Type B pancreatic cell (in vitro differentiated cells): ENCODE measurements around the gene RGL2. TPM values are rescaled to one million over a fixed set of nuclear protein-coding genes. Genes with fewer than 3 reads are reported as not detected.
A peak's percentile ranks its signal among the peaks of the same experiment; 100 is the strongest.
"Not testable (repeated sequence)": the region's sequence is repeated elsewhere in the genome, so short reads cannot be mapped to it uniquely, and the experiment has no call there.

ENCODE experiments used
- DNase-seq: peaks from one replicate; pipeline ENCODE4 v3.0.0; 2021; ENCODE audit warnings: mixed read lengths; ENCODE audit not compliant: unreplicated experiment; ENCODE audit errors: extremely low spot score
- H3K27ac Mint-ChIP-seq: 2 replicates; pipeline ENCODE4 v1.8.0; 2021; ENCODE audit warnings: mild to moderate bottlenecking, mixed read lengths
- H3K27me3 Mint-ChIP-seq: 2 replicates; pipeline ENCODE4 v1.8.0; 2021; ENCODE audit warnings: mixed read lengths
- H3K36me3 Mint-ChIP-seq: 2 replicates; pipeline ENCODE4 v1.8.0; 2021; ENCODE audit warnings: mixed read lengths
- H3K4me1 Mint-ChIP-seq: one replicate; pipeline ENCODE4 v1.8.0; 2021; ENCODE audit warnings: mixed read lengths; ENCODE audit not compliant: unreplicated experiment
- H3K4me3 Mint-ChIP-seq: 2 replicates; pipeline ENCODE4 v1.8.0; 2021; ENCODE audit warnings: mild to moderate bottlenecking, mixed read lengths
- H3K9me3 Mint-ChIP-seq: 2 replicates; pipeline ENCODE4 v1.8.0; 2021; ENCODE audit warnings: mixed read lengths
- CTCF ChIP-seq: fragments of 200-600 bp; sonication (generic); conservative IDR thresholded peaks from 2 replicates; pipeline ENCODE4 v1.5.0; 2021; ENCODE audit warnings: antibody characterized with exemption, mild to moderate bottlenecking
- total RNA-seq: library from RNA; stranded (reverse); gene quantifications from 2 replicates; pipeline ENCODE4 v1.2.1, GENCODE V29; 2021; ENCODE audit warnings: low replicate concordance

The RGL2 gene
- total RNA-seq, 1 donor from 2014 or later: 128 TPM

GRCh38 chr6:33278392-33278741 lies 20.4 kb downstream of the RGL2 start:
- Mint-ChIP-seq H3K4me3 (peak overlapping the region; percentile 55), H3K27ac (peak overlapping the region; percentile 63)

GRCh38 chr6:33277663-33278391 lies 20.9 kb downstream of the RGL2 start:
- no peak for DNase-seq
- H3K4me3 Mint-ChIP-seq: peak overlapping the region; percentile 91
- TF ChIP-seq CTCF: no peak
- peaks cover 24% of the 10 kb centered on the region for H3K36me3 Mint-ChIP-seq
- peak overlapping the region; percentile 92 for H3K27ac Mint-ChIP-seq
- no peaks in the 10 kb centered on the region for H3K9me3 Mint-ChIP-seq
- peaks cover 26% of the 10 kb centered on the region for H3K4me1 Mint-ChIP-seq
- no peaks in the 10 kb centered on the region for H3K27me3 Mint-ChIP-seq

More at GRCh38 chr6:33278392-33278741, 20.4 kb downstream of the RGL2 start:
- no peaks in the 10 kb centered on the region for H3K9me3 Mint-ChIP-seq
- DNase-seq: no peak
- peaks cover 19% of the 10 kb centered on the region for H3K36me3 Mint-ChIP-seq
- no peaks in the 10 kb centered on the region for H3K27me3 Mint-ChIP-seq
- TF ChIP-seq CTCF: no peak
- H3K4me1 Mint-ChIP-seq: peaks cover 20% of the 10 kb centered on the region

- no peaks in the 10 kb centered on the region for H3K9me3 Mint-ChIP-seq
- H3K36me3 Mint-ChIP-seq: peaks cover 30% of the 10 kb centered on the region
- H3K4me1 Mint-ChIP-seq: peaks cover 32% of the 10 kb centered on the region
- peak; percentile 85 for DNase-seq
- no peaks in the 10 kb centered on the region for H3K27me3 Mint-ChIP-seq
- peak within 1 kb of the TSS; percentile 100 for H3K27ac Mint-ChIP-seq
- peak within 1 kb of the TSS; percentile 91 for H3K4me3 Mint-ChIP-seq
- TF ChIP-seq CTCF: peak; percentile 77
These were observed 21.7 kb downstream of the RGL2 start, which contains the start of gene B3GALT4 for GRCh38 chr6:33276864-33277662. Gene B3GALT4, plus strand, starts transcription at chr6:33277123. Its CDS starts 297 bp downstream, at chr6:33277420.

GRCh38 chr6:33276581-33276863 lies 22.2 kb downstream of the RGL2 start:
- H3K27ac Mint-ChIP-seq: peak overlapping the region; percentile 100
- no peak for TF ChIP-seq CTCF
- no peak for DNase-seq
- no peaks in the 10 kb centered on the region for H3K27me3 Mint-ChIP-seq
- H3K4me3 Mint-ChIP-seq: peak overlapping the region; percentile 91
- peaks cover 36% of the 10 kb centered on the region for H3K4me1 Mint-ChIP-seq
- peaks cover 35% of the 10 kb centered on the region for H3K36me3 Mint-ChIP-seq
- no peaks in the 10 kb centered on the region for H3K9me3 Mint-ChIP-seq

GRCh38 chr6:33275795-33276580 lies 22.8 kb downstream of the RGL2 start:
- not testable (repeated sequence) for H3K27me3 Mint-ChIP-seq, H3K9me3 Mint-ChIP-seq, DNase-seq
- peaks cover 35% of the 10 kb centered on the region for H3K36me3 Mint-ChIP-seq
- H3K4me1 Mint-ChIP-seq: peaks cover 41% of the 10 kb centered on the region
- H3K4me3 Mint-ChIP-seq: peak overlapping the region; percentile 91
- peak overlapping the region; percentile 100 for H3K27ac Mint-ChIP-seq
